Astrocyte of the spinal cord (primary cell): Measurements from ENCODE around the gene XKR7.

ENCODE experiments used
- DNase-seq: peaks from one replicate; pipeline ENCODE4 v3.0.0; 2011; ENCODE audit warnings: low read depth, low spot score
- H3K4me3 ChIP-seq: 2 replicates; pipeline ENCODE4 v1.5.1; 2011; ENCODE audit warnings: low read depth, mild to moderate bottlenecking, low read length, moderate library complexity
- CTCF ChIP-seq: IDR thresholded peaks from 2 replicates; pipeline ENCODE4 v1.5.1; 2012; ENCODE audit warnings: low read depth, mild to moderate bottlenecking, low read length, inconsistent platforms
- in situ Hi-C: cut with HindIII; loops from 2 replicates; pipeline ENCODE4 v1.10.0; 2017; ENCODE audit warnings: low sequenced_read_pairs

The XKR7 gene

GRCh38 chr20:32034581-32035425, 66.9 kb downstream of the XKR7 start:
- no peak for DNase-seq
- in situ Hi-C loops, result no loop called here
- no peak for TF ChIP-seq CTCF
- no peak overlapping the region for H3K4me3 ChIP-seq

GRCh38 chr20:32035426-32035779, 67.5 kb downstream of the XKR7 start:
- no peak for DNase-seq
- H3K4me3 ChIP-seq, result no peak overlapping the region
- TF ChIP-seq CTCF, result no peak
- in situ Hi-C loops, result no loop called here

- in situ Hi-C loops, result no loop called here
Observed at GRCh38 chr20:32036252-32036651, 68.3 kb downstream of the XKR7 start.

DNA sequence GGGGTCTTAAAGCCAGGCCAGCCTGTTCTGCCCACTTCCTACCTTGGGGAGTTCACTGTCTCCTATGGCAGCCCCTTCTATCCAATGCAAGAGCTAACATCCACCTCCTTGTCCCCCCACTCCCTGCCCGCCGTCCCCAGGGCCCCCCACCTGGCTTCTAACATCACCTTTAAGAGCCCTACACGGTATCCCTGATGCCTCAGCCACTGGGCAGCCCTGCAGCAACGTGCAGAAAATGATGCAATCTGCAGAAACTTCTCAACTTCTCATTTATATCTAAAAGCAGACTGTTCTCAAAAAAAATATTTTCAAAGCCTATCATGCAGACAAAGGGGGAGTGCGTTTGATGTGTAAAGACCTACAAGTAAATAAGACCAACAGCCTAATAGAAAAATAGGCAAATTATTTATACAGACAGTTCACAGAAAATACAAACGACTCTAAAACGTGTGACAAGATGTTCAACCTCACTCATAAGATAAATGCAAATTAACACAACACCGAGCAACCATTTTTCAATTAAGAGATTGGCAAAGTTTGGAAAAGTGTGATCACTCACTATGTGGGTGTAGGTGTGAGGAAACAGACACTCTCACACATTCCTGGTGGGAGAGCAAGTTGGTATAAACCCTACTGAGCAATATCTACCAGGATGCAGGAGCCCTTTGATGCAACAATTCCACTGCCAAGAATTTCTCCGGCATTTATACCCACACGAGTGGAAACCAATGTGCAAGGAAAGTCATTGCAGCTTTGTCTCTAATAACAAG, 69.0 kb downstream of the XKR7 start:
- H3K4me3 ChIP-seq, result no peak overlapping the region
- in situ Hi-C loops, result no loop called here
- peak; percentile 12 for DNase-seq
- TF ChIP-seq CTCF, result no peak

More at GRCh38 chr20:32036252-32036651, 68.3 kb downstream of the XKR7 start:
- no peak for TF ChIP-seq CTCF
- H3K4me3 ChIP-seq, result no peak overlapping the region
- DNase-seq, result no peak

GRCh38 chr20:32037929-32038328, 70.0 kb downstream of the XKR7 start:
- DNase-seq, result peak; percentile 37
- in situ Hi-C loops, result no loop called here
- H3K4me3 ChIP-seq, result no peak overlapping the region
- no peak for TF ChIP-seq CTCF

DNA sequence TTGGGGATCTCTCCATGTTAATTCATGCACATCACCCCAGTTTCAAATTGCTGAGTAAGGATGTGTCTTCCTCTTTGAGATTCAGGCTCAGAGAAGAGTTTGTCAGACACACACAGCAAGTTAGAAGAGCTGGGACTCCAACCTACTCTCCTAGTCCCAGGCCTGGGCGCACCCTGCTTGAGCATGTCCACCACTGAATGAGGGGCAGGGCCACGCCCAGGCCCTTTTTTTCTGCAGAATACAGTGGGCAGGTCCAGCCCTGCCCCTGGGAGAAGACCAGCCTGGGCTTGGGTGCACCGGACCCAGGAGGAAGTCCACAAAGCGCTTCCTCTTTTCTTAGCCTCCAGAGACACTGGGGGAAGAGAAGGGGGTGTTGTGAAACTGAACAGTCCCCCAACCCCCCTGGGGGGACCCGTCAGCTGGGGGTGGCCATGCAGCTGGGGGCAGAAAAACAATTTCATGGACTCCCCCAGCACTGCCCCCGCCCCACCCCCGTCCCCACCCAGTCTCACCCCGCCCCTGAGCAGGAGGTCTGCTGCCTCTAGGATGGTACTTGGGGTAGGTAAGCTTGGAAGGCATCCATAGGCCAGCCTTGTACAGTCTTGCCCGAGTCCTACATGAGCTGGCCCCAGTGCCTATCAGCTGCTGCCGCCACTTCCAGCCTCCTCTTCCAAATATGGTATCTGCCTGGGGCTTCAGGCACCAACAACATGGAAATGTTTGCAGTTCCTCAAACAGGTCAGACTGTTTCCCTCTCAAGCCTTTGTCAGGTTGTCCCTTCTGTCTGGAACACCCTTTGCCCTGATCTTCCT, 72.4 kb downstream of the XKR7 start:
- TF ChIP-seq CTCF, result no peak
- no peak overlapping the region for H3K4me3 ChIP-seq
- DNase-seq, result no peak
- in situ Hi-C loops, result no loop called here
